Ovary (tissue), 9 donors: ENCODE measurements around the gene ASB13. TPM values are rescaled to one million over a fixed set of nuclear protein-coding genes. Genes with fewer than 3 reads are reported as not detected.

Experiments used
- DNase-seq, 5 donors: peaks; one replicate each; pipeline ENCODE4 v3.0.0-alpha.2; 2019 to 2020
- H3K27ac ChIP-seq, 2 donors: fragments of 200-600 bp; one replicate each; pipeline versions ENCODE4 v1.5.1 to v1.8.0; 2019 to 2022
- H3K27me3 ChIP-seq: fragments of 200-600 bp; one replicate; pipeline ENCODE4 v1.8.0; 2022
- H3K36me3 ChIP-seq: fragments of 200-600 bp; sonication (generic); one replicate; pipeline ENCODE4 v1.5.1; 2019
- H3K4me1 ChIP-seq: one replicate; pipeline ENCODE4 v1.8.1; 2013; ENCODE audit warnings: mild to moderate bottlenecking, moderate library complexity; ENCODE audit not compliant: insufficient read depth
- H3K4me3 ChIP-seq: fragments of 200-600 bp; sonication (generic); one replicate; pipeline ENCODE4 v1.5.1; 2017
- H3K9me3 ChIP-seq, 2 donors: fragments of 200-600 bp in 1 of 2; sonication (generic) in 1 of 2; one replicate each; pipeline versions ENCODE4 v1.5.1 to v1.8.1; 2013 to 2019; ENCODE audit warnings: mild to moderate bottlenecking in 1 of 2, moderate library complexity in 1 of 2
- EP300 ChIP-seq: sonication (generic); formaldehyde crosslinking; IDR thresholded peaks from one replicate; pipeline ENCODE4 v1.6.1; 2017; ENCODE audit warnings: antibody characterized with exemption
- POLR2A ChIP-seq: fragments of 450-650 bp; IDR thresholded peaks from one replicate; pipeline ENCODE4 v1.6.1; 2017; ENCODE audit warnings: antibody characterized with exemption, mild to moderate bottlenecking, moderate library complexity
- WGBS, 3 donors: extraction: QIAGEN DNeasy Blood & Tissue Kit in 1 of 3; methylation state at CpG; one replicate each; pipeline versions ENCODE4 v1.1.5 to v1.1.7; 2013 to 2017; 5-methylcytosine and 5-hydroxymethylcytosine counted together
- intact Hi-C, 4 donors: fragments of 100-400 bp; cut with DNase I; formaldehyde crosslinking; loops; one replicate each; pipeline versions ENCODE4 v1.11.0 to v1.15.1; 2022 to 2023
- polyA plus RNA-seq, 2 donors: library from polyadenylated mRNA; stranded (reverse); fragments of 200-250 nt in 1 of 2; fragments of 350-450 nt in 1 of 2; fragmentation: Illumina TruSeq in 1 of 2; extraction: RNeasy Lipid Tissue Mini Kit (QIAGEN cat#74804) in 1 of 2; gene quantifications; one replicate each; pipeline ENCODE4 v1.2.3, GENCODE V29; 2013 to 2014
- total RNA-seq, 7 donors: library from RNA; depleted of rRNA in 2 of 7; stranded (reverse); fragments of >200 nt in 2 of 7; fragmentation: NEBNext Ultra II Directional in 3 of 7; extraction: Animal tissue kit (Norgen Biotek cat#: 25700) in 3 of 7; gene quantifications; one replicate each; pipeline versions ENCODE4 v1.1.0 to v1.2.4, GENCODE V29; 2016 to 2023
- TF ChIP-seq, protein P1 (sequence below), 3 donors: fragments of 450-650 bp in 2 of 3; fragments of 200-600 bp in 1 of 3; IDR thresholded peaks; one replicate each; pipeline versions ENCODE4 v1.5.1 to v1.8.0; 2016 to 2022; ENCODE audit warnings: antibody characterized with exemption in 3 of 3, mild to moderate bottlenecking in 1 of 3
- donor health status: DM: no; HTN: no; CAD: no; lungs with moderate emphysema.
- donor health status: DM: no; HTN: no; CAD: no.
- donor health status: Bipolar disorder and iron deficiency.
- donor health status: DM: yes; HTN: yes; CAD: no.
- donor health status: DM: no; HTN: no; CAD: no.
- donor health status: DM: yes; HTN: yes; CAD: no.

ASB13 gene
- total and polyA plus RNA-seq, 9 donors: 15.0 to 45.6 (median 23.2) TPM

- Histone ChIP-seq H3K36me3 (no peaks in the 10 kb centered on the region), H3K4me1 (no peaks in the 10 kb centered on the region), H3K27me3 (no peaks in the 10 kb centered on the region), H3K4me3 (no peak overlapping the region), H3K27ac (no peak overlapping the region), H3K9me3 (no peaks in the 10 kb centered on the region)
- 47 to 73% (median 70%) methylated on average over 11 of the region's 11 CpGs for WGBS, 3 donors
- TF ChIP-seq EP300 (no peak), POLR2A (no peak)
- TF ChIP-seq, protein P1, sequence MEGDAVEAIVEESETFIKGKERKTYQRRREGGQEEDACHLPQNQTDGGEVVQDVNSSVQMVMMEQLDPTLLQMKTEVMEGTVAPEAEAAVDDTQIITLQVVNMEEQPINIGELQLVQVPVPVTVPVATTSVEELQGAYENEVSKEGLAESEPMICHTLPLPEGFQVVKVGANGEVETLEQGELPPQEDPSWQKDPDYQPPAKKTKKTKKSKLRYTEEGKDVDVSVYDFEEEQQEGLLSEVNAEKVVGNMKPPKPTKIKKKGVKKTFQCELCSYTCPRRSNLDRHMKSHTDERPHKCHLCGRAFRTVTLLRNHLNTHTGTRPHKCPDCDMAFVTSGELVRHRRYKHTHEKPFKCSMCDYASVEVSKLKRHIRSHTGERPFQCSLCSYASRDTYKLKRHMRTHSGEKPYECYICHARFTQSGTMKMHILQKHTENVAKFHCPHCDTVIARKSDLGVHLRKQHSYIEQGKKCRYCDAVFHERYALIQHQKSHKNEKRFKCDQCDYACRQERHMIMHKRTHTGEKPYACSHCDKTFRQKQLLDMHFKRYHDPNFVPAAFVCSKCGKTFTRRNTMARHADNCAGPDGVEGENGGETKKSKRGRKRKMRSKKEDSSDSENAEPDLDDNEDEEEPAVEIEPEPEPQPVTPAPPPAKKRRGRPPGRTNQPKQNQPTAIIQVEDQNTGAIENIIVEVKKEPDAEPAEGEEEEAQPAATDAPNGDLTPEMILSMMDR (IDR thresholded peaks at IDR 0.05): no peak
- DNase-seq: no peak
- intact Hi-C loops: no loop called here
Observed at GRCh38 chr10:5601826-5602495, 64.4 kb downstream of the ASB13 start.

GRCh38 chr10:5600908-5601307, 65.5 kb downstream of the ASB13 start:
- no peak for TF ChIP-seq EP300
- TF ChIP-seq, protein P1 (IDR thresholded peaks at IDR 0.05): no peak
- no peak for TF ChIP-seq POLR2A
- DNase-seq: no peak
- 84 to 86% (median 85%) methylated on average over 5 of the region's 5 CpGs for WGBS, 3 donors
- H3K4me1 ChIP-seq: no peaks in the 10 kb centered on the region
- H3K36me3 ChIP-seq: no peaks in the 10 kb centered on the region
- no peaks in the 10 kb centered on the region for H3K27me3 ChIP-seq
- H3K4me3 ChIP-seq: no peak overlapping the region
- no peak overlapping the region for H3K27ac ChIP-seq
- intact Hi-C loops: no loop called here
- H3K9me3 ChIP-seq: no peaks in the 10 kb centered on the region

DNA sequence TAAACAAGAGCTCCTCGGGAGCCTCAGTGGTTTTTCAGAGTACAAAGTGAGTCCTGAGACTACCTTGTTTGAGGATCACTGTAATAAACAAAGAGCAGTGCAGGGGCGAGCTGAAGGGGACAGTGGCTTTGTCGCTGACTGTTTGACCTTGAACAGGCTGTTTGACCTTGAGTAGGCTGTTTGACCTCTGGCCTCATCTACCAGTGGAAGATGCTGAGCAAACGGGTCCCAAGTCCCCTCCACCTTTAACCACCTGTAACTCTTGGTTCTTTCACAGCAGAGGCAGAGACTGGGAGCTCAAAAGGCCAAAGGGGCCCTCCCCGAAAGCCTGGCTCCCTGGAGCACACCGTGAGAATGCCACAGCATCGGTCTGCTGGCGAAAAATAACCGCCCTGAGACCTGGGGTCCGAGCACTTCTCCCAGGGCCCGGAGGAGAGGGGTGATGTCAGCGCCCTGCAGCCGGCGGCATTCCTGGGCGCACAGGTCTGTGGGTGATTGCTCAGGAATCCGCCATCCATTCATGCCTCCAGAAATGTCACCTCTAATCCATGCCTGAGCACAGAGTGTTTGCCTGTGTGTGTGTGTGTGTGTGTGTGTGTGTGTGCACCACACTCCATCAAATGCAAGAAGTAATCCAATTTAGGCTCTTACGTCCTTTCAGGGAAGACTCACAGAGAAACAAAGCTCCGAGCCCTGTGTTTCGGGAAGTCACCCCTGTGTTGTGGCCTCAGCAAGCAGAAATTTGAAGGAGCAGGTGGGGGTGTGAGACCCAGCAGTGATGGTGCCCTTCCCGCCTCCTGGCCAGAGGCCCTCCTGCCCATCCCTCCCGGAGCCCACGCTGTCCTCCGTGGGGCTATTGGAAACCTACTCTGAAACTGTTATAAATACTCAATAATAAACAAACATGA, 66.5 kb downstream of the ASB13 start:
- Histone ChIP-seq H3K27me3 (no peaks in the 10 kb centered on the region), H3K4me3 (no peak overlapping the region), H3K27ac (no peak overlapping the region), H3K36me3 (no peaks in the 10 kb centered on the region), H3K4me1 (no peaks in the 10 kb centered on the region), H3K9me3 (no peaks in the 10 kb centered on the region)
- WGBS, 3 donors: 67 to 70% (median 68%) methylated on average over 22 to 23 of the region's 23 CpGs
- intact Hi-C loops: no loop called here
- no peak for DNase-seq
- TF ChIP-seq POLR2A (no peak), EP300 (no peak)
- TF ChIP-seq, protein P1 (IDR thresholded peaks at IDR 0.05): no peak

- no peaks in the 10 kb centered on the region for H3K36me3 ChIP-seq
- TF ChIP-seq, protein P1 (IDR thresholded peaks at IDR 0.05): no peak
- TF ChIP-seq POLR2A (no peak), EP300 (no peak)
- no peaks in the 10 kb centered on the region for H3K27me3 ChIP-seq
- H3K9me3 ChIP-seq: no peaks in the 10 kb centered on the region
- intact Hi-C loops: no loop called here
- no peaks in the 10 kb centered on the region for H3K4me1 ChIP-seq
- DNase-seq: no peak
- 85 to 86% (median 85%) methylated on average over 11 of the region's 11 CpGs for WGBS, 3 donors
- H3K27ac ChIP-seq: no peak overlapping the region
- no peak overlapping the region for H3K4me3 ChIP-seq
Observed at GRCh38 chr10:5598085-5598690, 68.2 kb downstream of the ASB13 start.
